ENCODE results near the gene MTHFD2L. TPM values are rescaled to one million over a fixed set of nuclear protein-coding genes. Genes with fewer than 3 reads are reported as not detected.

Gene MTHFD2L
- polyA plus RNA-seq, 1 donor from 2014 or later, result 43.5 TPM

- TF ChIP-seq TAF1 (IDR thresholded peaks at IDR 0.05; ENCODE audit: low read depth) (no peak), POLR2AphosphoS5 (IDR thresholded peaks at IDR 0.05) (no peak), EP300 (conservative IDR thresholded peaks at IDR 0.05; ENCODE audit: poor library complexity, severe bottlenecking) (no peak)
These were observed 157.5 kb downstream of the MTHFD2L start (continued) for GRCh38 chr4:74315376-74315775.

GRCh38 chr4:74316397-74316796 is 158.5 kb downstream of the MTHFD2L start:
- no peak overlapping the region for H3K9ac ChIP-seq (ENCODE audit: low read length)
- TF ChIP-seq EZH2 (IDR thresholded peaks at IDR 0.05; ENCODE audit: borderline replicate concordance, insufficient read depth, low read length, poor library complexity, severe bottlenecking) (no peak), POLR2AphosphoS5 (IDR thresholded peaks at IDR 0.05) (no peak), RAD21 (conservative IDR thresholded peaks at IDR 0.05) (no peak), MXI1 (conservative IDR thresholded peaks at IDR 0.05; ENCODE audit: poor library complexity, severe bottlenecking) (no peak), SMC3 (conservative IDR thresholded peaks at IDR 0.05; ENCODE audit: poor library complexity) (no peak), TAF1 (IDR thresholded peaks at IDR 0.05; ENCODE audit: low read depth) (no peak), REST (IDR thresholded peaks at IDR 0.05; ENCODE audit: borderline replicate concordance) (no peak), EP300 (conservative IDR thresholded peaks at IDR 0.05; ENCODE audit: poor library complexity, severe bottlenecking) (no peak), CTCF (IDR thresholded peaks at IDR 0.05; ENCODE audit: poor library complexity, severe bottlenecking) (no peak)
- no peaks in the 10 kb centered on the region for H3K27me3 ChIP-seq (ENCODE audit: insufficient read depth, low read depth, low read length)
- H3K9me2 ChIP-seq (ENCODE audit: insufficient read depth, low read length), result no peaks in the 10 kb centered on the region
- no peak overlapping the region for H3K4me3 ChIP-seq (ENCODE audit: low read length)
- no peaks in the 10 kb centered on the region for H3K79me2 ChIP-seq (replicated peaks; ENCODE audit: insufficient read depth, low read length)
- no peaks in the 10 kb centered on the region for H4K20me1 ChIP-seq (ENCODE audit: insufficient read depth)
- H3K36me3 ChIP-seq (ENCODE audit: insufficient read depth, low read length), result no peaks in the 10 kb centered on the region
- H3K4me2 ChIP-seq (ENCODE audit: low read length), result no peak overlapping the region
- no peak overlapping the region for H3K27ac ChIP-seq (ENCODE audit: low read length)
- no peak overlapping the region for H2AFZ ChIP-seq (ENCODE audit: low read depth, low read length)
- no peaks in the 10 kb centered on the region for H3K9me3 ChIP-seq (ENCODE audit: low read length)
- no peaks in the 10 kb centered on the region for H3F3A ChIP-seq (ENCODE audit: insufficient read depth, low read length, poor library complexity, severe bottlenecking)

GRCh38 chr4:74317616-74318246 is 159.8 kb downstream of the MTHFD2L start:
- TF ChIP-seq REST (IDR thresholded peaks at IDR 0.05; ENCODE audit: borderline replicate concordance) (no peak), EZH2 (IDR thresholded peaks at IDR 0.05; ENCODE audit: borderline replicate concordance, insufficient read depth, low read length, poor library complexity, severe bottlenecking) (no peak), SMC3 (conservative IDR thresholded peaks at IDR 0.05; ENCODE audit: poor library complexity) (no peak), EP300 (conservative IDR thresholded peaks at IDR 0.05; ENCODE audit: poor library complexity, severe bottlenecking) (no peak), RAD21 (conservative IDR thresholded peaks at IDR 0.05) (no peak), TAF1 (IDR thresholded peaks at IDR 0.05; ENCODE audit: low read depth) (no peak), MXI1 (conservative IDR thresholded peaks at IDR 0.05; ENCODE audit: poor library complexity, severe bottlenecking) (no peak), POLR2AphosphoS5 (IDR thresholded peaks at IDR 0.05) (no peak), CTCF (IDR thresholded peaks at IDR 0.05; ENCODE audit: poor library complexity, severe bottlenecking) (no peak)
- no peaks in the 10 kb centered on the region for H3K9me3 ChIP-seq (ENCODE audit: low read length)

More at GRCh38 chr4:74317616-74318246, 159.8 kb downstream of the MTHFD2L start:
- H2AFZ ChIP-seq (ENCODE audit: low read depth, low read length), result no peak overlapping the region
- no peaks in the 10 kb centered on the region for H3K36me3 ChIP-seq (ENCODE audit: insufficient read depth, low read length)
- H3K4me2 ChIP-seq (ENCODE audit: low read length), result no peak overlapping the region
- no peaks in the 10 kb centered on the region for H3K27me3 ChIP-seq (ENCODE audit: insufficient read depth, low read depth, low read length)
- no peaks in the 10 kb centered on the region for H3K9me2 ChIP-seq (ENCODE audit: insufficient read depth, low read length)
- no peaks in the 10 kb centered on the region for H3K79me2 ChIP-seq (replicated peaks; ENCODE audit: insufficient read depth, low read length)
- H3F3A ChIP-seq (ENCODE audit: insufficient read depth, low read length, poor library complexity, severe bottlenecking), result no peaks in the 10 kb centered on the region
- H3K4me3 ChIP-seq (ENCODE audit: low read length), result no peak overlapping the region
- no peaks in the 10 kb centered on the region for H4K20me1 ChIP-seq (ENCODE audit: insufficient read depth)
- H3K9ac ChIP-seq (ENCODE audit: low read length), result no peak overlapping the region
- H3K27ac ChIP-seq (ENCODE audit: low read length), result no peak overlapping the region

Measured in neural cell (in vitro differentiated cells).